ENCODE results near the gene LSR.

GRCh38 chr19:35294328-35294727 is 45.5 kb downstream of the LSR start:
- no peak for TF ChIP-seq CTCF (IDR thresholded peaks at IDR 0.05)
- TF ChIP-seq POLR2A (IDR thresholded peaks at IDR 0.05), result no peak
- no peak for TF ChIP-seq POLR2AphosphoS5 (IDR thresholded peaks at IDR 0.05)

All from suprapubic skin (tissue), 4 donors.